Activated naive CD4-positive, alpha-beta T cell treated with anti-CD3 and anti-CD28 coated beads for 36 hours (primary cell): ENCODE measurements around the gene HPSE2. TPM values are rescaled to one million over a fixed set of nuclear protein-coding genes. Genes with fewer than 3 reads are reported as not detected.

Source experiments
- CTCF ChIA-PET: fragments of 350-600 bp; sonication (Branson Sonifier 250); formaldehyde crosslinking; loops from one replicate; lab custom pipeline; 2021; ENCODE audit warnings: antibody characterized with exemption; lab: Charles Lee
- DNase-seq: peaks from one replicate; pipeline ENCODE4 v3.0.0-alpha.2; 2020
- H3K27ac Mint-ChIP-seq: one replicate; pipeline ENCODE4 v1.8.0; 2021; ENCODE audit warnings: mild to moderate bottlenecking, mixed read lengths
- H3K27me3 Mint-ChIP-seq: one replicate; pipeline ENCODE4 v1.8.0; 2021; ENCODE audit warnings: low read depth, mixed read lengths
- H3K36me3 Mint-ChIP-seq: one replicate; pipeline ENCODE4 v1.8.0; 2021; ENCODE audit warnings: low read depth, mixed read lengths
- H3K4me1 Mint-ChIP-seq: one replicate; pipeline ENCODE4 v1.8.0; 2021; ENCODE audit warnings: low read depth, mixed read lengths
- H3K4me3 Mint-ChIP-seq: one replicate; pipeline ENCODE4 v1.8.0; 2021; ENCODE audit warnings: mild to moderate bottlenecking, moderate library complexity, mixed read lengths
- H3K9me3 Mint-ChIP-seq: one replicate; pipeline ENCODE4 v1.8.0; 2021; ENCODE audit warnings: mixed read lengths
- intact Hi-C: fragments of 100-400 bp; cut with micrococcal nuclease; formaldehyde crosslinking; loops from one replicate; pipeline ENCODE4 v1.15.1; 2023
- total RNA-seq, 2 experiments: library from RNA; stranded (reverse); gene quantifications; one replicate each; pipeline ENCODE4 v1.2.3, GENCODE V29; 2021

The HPSE2 gene
- total RNA-seq, 2 experiments from 2014 or later, result not detected

- no peaks in the 10 kb centered on the region for H3K27me3 Mint-ChIP-seq
- no peaks in the 10 kb centered on the region for H3K36me3 Mint-ChIP-seq
- no peak for DNase-seq
- intact Hi-C loops, result no loop called here
- H3K27ac Mint-ChIP-seq, result no peak overlapping the region
- H3K9me3 Mint-ChIP-seq, result no peaks in the 10 kb centered on the region
- H3K4me1 Mint-ChIP-seq, result peaks cover 3% of the 10 kb centered on the region
- H3K4me3 Mint-ChIP-seq, result no peak overlapping the region
- CTCF ChIA-PET, result no interaction called here
Observed at GRCh38 chr10:98477861-98478260, 757.8 kb downstream of the HPSE2 start.

GRCh38 chr10:98474628-98475027 is 761.0 kb downstream of the HPSE2 start:
- Mint-ChIP-seq H3K4me3 (no peak overlapping the region), H3K36me3 (no peaks in the 10 kb centered on the region), H3K4me1 (peaks cover 3% of the 10 kb centered on the region), H3K27ac (no peak overlapping the region), H3K9me3 (no peaks in the 10 kb centered on the region), H3K27me3 (no peaks in the 10 kb centered on the region)
- CTCF ChIA-PET, result interaction anchor here (0.6 to 1.1 kb wide), 4 partner anchors 9 to 191 kb away, joined by 3 to 6 read pairs (median 5); no protein-coding TSS in a partner anchor
- DNase-seq, result no peak
- intact Hi-C loops, result no loop called here

DNA sequence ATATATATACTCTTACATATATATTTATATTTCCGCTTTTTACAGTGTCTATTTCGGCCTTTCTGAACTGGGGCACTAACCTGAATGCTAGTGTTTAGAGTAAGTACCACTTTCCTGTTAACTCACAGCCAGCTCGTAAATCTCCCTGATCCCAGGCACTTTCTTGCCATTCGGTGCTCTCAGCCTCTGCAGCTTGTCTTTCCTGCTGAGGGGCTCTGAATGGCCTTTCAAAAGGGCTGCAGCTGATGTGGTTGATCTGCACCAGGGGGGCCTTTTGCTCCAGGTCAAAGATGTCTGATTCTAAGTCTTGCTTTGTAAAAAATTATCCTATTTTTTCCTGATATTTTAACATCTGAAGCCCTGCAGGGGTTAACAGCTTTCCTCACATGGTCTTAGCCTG is 763.5 kb downstream of the HPSE2 start:
- peaks cover 3% of the 10 kb centered on the region for H3K27me3 Mint-ChIP-seq
- no peaks in the 10 kb centered on the region for H3K9me3 Mint-ChIP-seq
- H3K27ac Mint-ChIP-seq, result no peak overlapping the region
- no peak overlapping the region for H3K4me3 Mint-ChIP-seq
- CTCF ChIA-PET, result interaction anchor here (0.8 to 1.1 kb wide), 2 partner anchors 13 to 807 kb away, joined by 3 read pairs; no protein-coding TSS in a partner anchor
- H3K36me3 Mint-ChIP-seq, result no peaks in the 10 kb centered on the region
- intact Hi-C loops, result no loop called here
- H3K4me1 Mint-ChIP-seq, result peaks cover 7% of the 10 kb centered on the region
- DNase-seq, result no peak

DNA sequence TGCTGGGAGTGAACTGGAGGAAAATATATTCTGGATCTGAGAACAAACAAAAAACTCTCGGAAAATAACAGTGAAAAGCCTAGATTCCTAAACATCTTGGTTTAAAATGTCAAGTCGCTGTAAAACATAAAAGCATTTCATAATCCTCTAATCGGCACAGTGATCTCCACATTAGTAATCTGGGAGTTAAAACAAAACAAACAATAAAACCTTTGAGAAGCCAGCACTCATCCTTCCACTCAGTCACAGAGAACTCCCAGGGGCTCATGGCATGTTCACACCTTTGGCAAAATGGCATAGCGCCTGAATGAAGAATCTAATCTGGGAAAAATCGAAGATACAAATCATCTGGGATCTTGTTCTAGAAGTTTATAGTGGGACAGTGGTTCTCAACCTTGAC is 764.8 kb downstream of the HPSE2 start:
- DNase-seq, result no peak
- no peak overlapping the region for H3K4me3 Mint-ChIP-seq
- no peak overlapping the region for H3K27ac Mint-ChIP-seq
- no peaks in the 10 kb centered on the region for H3K9me3 Mint-ChIP-seq
- peaks cover 9% of the 10 kb centered on the region for H3K4me1 Mint-ChIP-seq
- no peaks in the 10 kb centered on the region for H3K36me3 Mint-ChIP-seq
- intact Hi-C loops, result no loop called here
- CTCF ChIA-PET, result no interaction called here
- H3K27me3 Mint-ChIP-seq, result peaks cover 4% of the 10 kb centered on the region

DNA sequence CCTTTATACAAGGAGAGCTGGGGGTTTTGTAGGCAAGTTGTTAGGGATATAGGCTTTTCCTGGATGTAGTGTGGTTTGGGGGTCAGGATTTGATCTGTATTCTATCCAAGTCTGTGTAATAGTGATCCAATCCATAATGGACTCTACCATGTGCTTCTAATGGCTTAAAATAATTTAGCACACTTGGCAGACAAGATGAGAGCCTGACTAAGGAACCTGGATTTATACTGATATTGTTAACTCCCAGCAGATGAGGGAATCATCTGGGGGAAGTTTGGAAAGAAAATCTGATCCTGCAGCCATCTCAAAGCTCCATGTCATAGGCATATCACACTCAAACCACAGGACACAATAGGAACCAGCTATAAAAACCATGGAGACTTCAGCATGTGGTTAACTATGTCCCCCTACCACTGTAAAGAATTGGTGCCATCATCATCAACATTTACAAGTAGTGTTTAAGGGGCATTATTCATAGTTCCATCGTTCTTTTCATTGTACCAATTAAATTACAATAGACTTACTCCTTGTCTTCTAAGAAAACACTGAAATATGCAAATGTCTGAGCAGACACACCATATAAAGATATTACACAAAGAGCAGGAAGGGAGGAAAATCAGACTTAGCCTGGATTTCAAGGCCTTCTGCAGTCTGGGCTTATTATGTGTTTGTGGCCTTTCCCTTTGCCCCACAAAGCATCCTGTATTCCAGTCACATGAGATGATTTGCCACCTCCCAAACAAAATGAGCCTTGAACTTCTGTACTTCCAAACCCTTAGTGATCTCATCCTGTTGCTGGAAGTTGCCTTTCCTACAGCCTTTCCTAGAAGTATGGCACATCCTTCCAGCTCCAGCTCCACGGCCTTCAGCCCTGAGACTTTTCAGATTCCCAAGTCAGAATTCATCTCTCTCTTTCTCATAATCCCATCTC is 766.4 kb downstream of the HPSE2 start:
- CTCF ChIA-PET, result interaction anchor here (0.6 to 3.3 kb wide), 5 partner anchors 197 to 1091 kb away, joined by 3 to 22 read pairs (median 4); no protein-coding TSS in a partner anchor
- Mint-ChIP-seq H3K4me3 (no peak overlapping the region), H3K27ac (no peak overlapping the region), H3K36me3 (no peaks in the 10 kb centered on the region), H3K27me3 (peaks cover 4% of the 10 kb centered on the region), H3K4me1 (peaks cover 8% of the 10 kb centered on the region), H3K9me3 (no peaks in the 10 kb centered on the region)
- DNase-seq, result no peak
- intact Hi-C loops, result no loop called here

DNA sequence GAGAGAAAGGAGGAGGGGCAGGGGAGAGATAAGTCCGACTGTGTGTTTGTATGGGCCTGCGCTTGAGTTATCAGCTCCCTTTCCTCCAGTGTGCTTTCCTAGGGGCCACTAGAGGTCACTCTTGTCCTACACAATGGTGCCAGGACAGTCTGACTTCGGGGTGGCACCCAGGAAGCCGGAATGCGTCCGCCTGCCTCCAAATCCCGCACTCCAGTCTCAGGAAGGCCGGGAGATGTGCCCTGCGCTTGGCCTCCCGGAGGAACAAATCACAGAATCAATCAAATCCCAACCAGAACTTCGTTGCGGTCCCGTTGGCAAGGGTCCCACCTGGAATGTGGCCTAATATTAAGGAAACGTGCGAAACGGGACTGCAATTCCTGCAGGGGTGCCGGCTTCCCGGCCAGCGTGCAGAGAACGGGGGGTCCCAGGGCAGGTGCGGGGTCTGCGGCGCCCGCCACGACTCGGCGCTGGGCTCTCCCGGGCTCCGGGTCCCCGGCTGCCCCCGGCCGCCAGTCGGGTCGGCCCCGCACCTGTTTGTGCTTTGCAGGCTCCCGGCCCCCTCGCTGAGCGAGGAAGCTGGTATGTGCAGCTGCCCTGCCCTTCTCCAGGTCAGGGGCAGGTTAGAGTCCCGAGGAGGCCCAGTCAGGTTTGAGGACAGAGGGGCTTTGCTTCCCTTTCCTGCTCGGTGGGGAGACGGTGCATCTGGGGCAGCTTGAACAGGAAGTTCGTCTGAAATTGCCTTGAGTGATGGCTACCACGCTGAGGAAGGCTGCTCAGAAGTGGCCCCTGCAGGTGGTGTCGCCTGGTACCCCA is 767.9 kb downstream of the HPSE2 start:
- Mint-ChIP-seq H3K36me3 (no peaks in the 10 kb centered on the region), H3K4me1 (peaks cover 6% of the 10 kb centered on the region), H3K9me3 (no peaks in the 10 kb centered on the region), H3K27me3 (peaks cover 9% of the 10 kb centered on the region), H3K27ac (peak overlapping the region; percentile 57), H3K4me3 (peak overlapping the region; percentile 79)
- intact Hi-C loops, result loop anchor here (1.0 kb wide), 4 partner anchors 197 to 810 kb away; no protein-coding TSS in a partner anchor
- CTCF ChIA-PET, result interaction anchor here (0.5 to 3.3 kb wide), 27 partner anchors 9 to 1890 kb away, joined by 3 to 22 read pairs (median 3); partner anchors contain the start of gene CNNM1
- DNase-seq, result peak; percentile 75

DNA sequence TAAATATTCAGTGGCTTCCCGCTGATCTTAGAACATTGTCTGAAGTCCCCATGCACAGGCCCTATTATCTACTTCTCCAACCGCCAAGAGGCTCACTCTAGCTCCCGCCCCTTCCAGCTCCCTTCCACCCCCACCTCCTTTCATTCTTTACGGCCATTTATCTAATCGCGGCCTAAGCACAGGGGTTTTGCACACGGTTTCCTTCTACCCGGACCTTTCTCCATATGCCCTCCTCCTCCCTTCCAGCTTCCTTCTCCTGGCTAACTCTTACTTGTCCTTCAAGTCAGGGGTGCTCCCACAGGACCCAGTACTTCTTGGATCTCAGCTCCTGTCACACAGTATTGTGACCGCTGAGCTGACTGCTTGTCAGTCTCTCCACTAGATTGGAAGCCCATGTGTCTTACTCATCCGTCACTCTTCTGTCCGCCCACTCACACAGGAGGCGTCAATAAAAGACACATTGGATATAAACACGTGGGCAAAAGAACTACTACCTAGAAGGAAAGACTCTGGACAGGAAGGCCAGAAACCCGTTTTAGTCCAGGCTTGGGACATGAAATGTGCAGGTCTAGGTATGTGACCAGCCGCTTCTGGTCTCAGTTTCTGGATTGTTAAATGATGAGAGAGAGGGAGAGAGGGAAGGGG is 768.7 kb downstream of the HPSE2 start:
- Mint-ChIP-seq H3K27me3 (peaks cover 13% of the 10 kb centered on the region), H3K27ac (no peak overlapping the region), H3K9me3 (no peaks in the 10 kb centered on the region), H3K4me3 (peak overlapping the region; percentile 79), H3K4me1 (peaks cover 6% of the 10 kb centered on the region), H3K36me3 (no peaks in the 10 kb centered on the region)
- intact Hi-C loops, result loop anchor here (1.0 kb wide), 4 partner anchors 197 to 810 kb away; no protein-coding TSS in a partner anchor
- CTCF ChIA-PET, result interaction anchor here (0.5 to 3.3 kb wide), 22 partner anchors 9 to 1889 kb away, joined by 3 to 22 read pairs (median 3); partner anchors contain the start of gene CNNM1
- no peak for DNase-seq

- intact Hi-C loops, result no loop called here
Observed at GRCh38 chr10:98465866-98466265, 769.8 kb downstream of the HPSE2 start.

DNA sequence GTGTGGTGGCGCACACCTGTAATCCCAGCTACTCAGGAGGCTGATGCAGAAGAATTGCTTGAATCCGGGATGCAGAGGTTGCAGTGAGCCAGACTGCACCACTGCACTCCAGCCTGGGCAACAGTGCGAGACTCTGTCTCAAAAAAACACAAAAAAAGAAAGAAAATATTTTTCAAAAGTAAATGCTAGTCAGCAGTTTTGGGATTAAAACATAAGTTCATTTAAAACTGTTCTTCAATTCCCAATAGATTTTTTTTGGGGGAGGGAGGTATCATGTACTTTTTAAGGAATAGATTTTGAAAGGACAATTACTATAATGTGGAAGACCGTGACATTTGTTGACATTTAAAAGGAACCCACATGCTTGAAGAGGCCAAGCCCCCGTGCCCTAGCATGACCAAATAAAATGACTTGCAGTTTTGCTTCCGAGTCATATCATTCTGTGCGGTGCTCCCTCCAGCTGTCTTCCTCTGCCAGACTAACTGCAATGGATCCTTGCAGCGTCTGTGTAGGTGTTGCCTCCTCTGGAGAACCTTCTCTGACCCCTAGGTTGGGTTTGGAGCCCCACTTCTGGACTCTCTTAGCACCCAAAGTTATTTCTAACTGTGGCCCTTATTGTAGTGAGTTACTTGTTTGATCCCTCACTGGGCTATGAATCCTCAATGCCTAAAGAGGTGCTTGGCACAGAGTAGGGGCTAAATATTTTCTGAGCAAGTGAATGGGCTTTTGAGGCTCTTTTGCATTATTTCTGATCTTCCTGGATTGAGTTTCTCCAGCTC is 771.5 kb downstream of the HPSE2 start:
- Mint-ChIP-seq H3K4me3 (no peak overlapping the region), H3K36me3 (no peaks in the 10 kb centered on the region), H3K27me3 (peaks cover 13% of the 10 kb centered on the region), H3K27ac (no peak overlapping the region), H3K9me3 (no peaks in the 10 kb centered on the region), H3K4me1 (peaks cover 6% of the 10 kb centered on the region)
- CTCF ChIA-PET, result no interaction called here
- DNase-seq, result no peak
- intact Hi-C loops, result no loop called here

More at GRCh38 chr10:98465866-98466265, 769.8 kb downstream of the HPSE2 start:
- H3K36me3 Mint-ChIP-seq, result no peaks in the 10 kb centered on the region
- no peaks in the 10 kb centered on the region for H3K9me3 Mint-ChIP-seq
- H3K27me3 Mint-ChIP-seq, result peaks cover 13% of the 10 kb centered on the region
- H3K4me3 Mint-ChIP-seq, result no peak overlapping the region
- no peak for DNase-seq
- no peak overlapping the region for H3K27ac Mint-ChIP-seq
- CTCF ChIA-PET, result interaction anchor here (0.7 to 3.3 kb wide), 4 partner anchors 9 to 781 kb away, joined by 5 to 22 read pairs (median 8); no protein-coding TSS in a partner anchor
- H3K4me1 Mint-ChIP-seq, result peaks cover 6% of the 10 kb centered on the region

DNA sequence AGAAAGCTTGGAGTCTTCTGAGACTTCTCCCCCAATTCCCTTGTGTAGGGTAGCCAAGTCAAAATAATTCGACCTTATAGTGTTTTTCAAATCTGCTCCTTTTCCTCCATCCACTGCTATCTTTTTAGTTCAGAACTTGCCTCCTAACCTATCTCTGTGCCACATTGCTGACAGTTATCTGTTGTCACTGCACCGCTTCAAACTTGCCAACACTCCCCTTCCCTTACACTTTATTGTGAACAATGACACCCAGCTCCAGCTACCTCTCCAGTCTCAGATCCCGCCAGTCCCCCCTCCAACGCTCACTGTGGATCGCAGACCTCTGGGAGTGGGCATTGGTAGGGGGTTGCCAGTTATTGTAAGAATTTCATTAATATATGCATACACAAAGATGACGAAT is 772.6 kb downstream of the HPSE2 start:
- Mint-ChIP-seq H3K4me1 (peaks cover 6% of the 10 kb centered on the region), H3K27ac (no peak overlapping the region), H3K36me3 (no peaks in the 10 kb centered on the region), H3K9me3 (no peaks in the 10 kb centered on the region), H3K27me3 (peaks cover 13% of the 10 kb centered on the region), H3K4me3 (no peak overlapping the region)
- no peak for DNase-seq
- CTCF ChIA-PET, result no interaction called here
- intact Hi-C loops, result no loop called here

- CTCF ChIA-PET, result no interaction called here
- H3K4me1 Mint-ChIP-seq, result no peaks in the 10 kb centered on the region
- peaks cover 21% of the 10 kb centered on the region for H3K27me3 Mint-ChIP-seq
- no peaks in the 10 kb centered on the region for H3K36me3 Mint-ChIP-seq
- H3K9me3 Mint-ChIP-seq, result no peaks in the 10 kb centered on the region
- no peak overlapping the region for H3K27ac Mint-ChIP-seq
- intact Hi-C loops, result no loop called here
- no peak for DNase-seq
- H3K4me3 Mint-ChIP-seq, result no peak overlapping the region
Observed at GRCh38 chr10:98461500-98461842, 774.2 kb downstream of the HPSE2 start.
